H9 (cell line): Measurements from ENCODE around the gene MAP2. TPM values are rescaled to one million over a fixed set of nuclear protein-coding genes. Genes with fewer than 3 reads are reported as not detected.
A peak's percentile ranks its signal among the peaks of the same experiment; 100 is the strongest.

Experiments
- DNase-seq: peaks from one replicate; pipeline ENCODE4 v3.0.0-alpha.2; 2017
- H2AFZ ChIP-seq: one replicate; pipeline ENCODE4 v1.6.1; 2013; ENCODE audit warnings: mild to moderate bottlenecking, low read length, control low read depth, moderate library complexity
- H2AK5ac ChIP-seq: 2 replicates; pipeline ENCODE4 v1.6.1; 2013; ENCODE audit warnings: low read length, control low read depth, mixed read lengths; ENCODE audit not compliant: insufficient read length
- H2BK120ac ChIP-seq: one replicate; pipeline ENCODE4 v1.6.1; 2013; ENCODE audit warnings: low read depth, mild to moderate bottlenecking, low read length, control low read depth, inconsistent platforms; ENCODE audit not compliant: poor library complexity, severe bottlenecking
- H2BK12ac ChIP-seq: 2 replicates; pipeline ENCODE4 v1.6.1; 2013; ENCODE audit warnings: low read length, control low read depth, mixed read lengths, low read depth; ENCODE audit not compliant: insufficient read length
- H2BK15ac ChIP-seq: 2 replicates; pipeline ENCODE4 v1.6.1; 2013; ENCODE audit warnings: low read depth, low read length, control low read depth
- H2BK20ac ChIP-seq: one replicate; pipeline ENCODE4 v1.6.1; 2013; ENCODE audit warnings: low read depth, mild to moderate bottlenecking, low read length, control low read depth, inconsistent platforms; ENCODE audit not compliant: poor library complexity, severe bottlenecking
- H2BK5ac ChIP-seq: 2 replicates; pipeline ENCODE4 v1.6.1; 2013; ENCODE audit warnings: low read length, control low read depth, mixed read lengths; ENCODE audit not compliant: insufficient read length
- H3K14ac ChIP-seq: 2 replicates; pipeline ENCODE4 v1.6.1; 2013; ENCODE audit warnings: low read length, control low read depth; ENCODE audit not compliant: insufficient read depth
- H3K18ac ChIP-seq: 2 replicates; pipeline ENCODE4 v1.6.1; 2013; ENCODE audit warnings: low read depth, mild to moderate bottlenecking, mixed read lengths, low read length, control low read depth; ENCODE audit not compliant: insufficient read length
- H3K23ac ChIP-seq: 2 replicates; pipeline ENCODE4 v1.6.1; 2013; ENCODE audit warnings: low read length, control low read depth, mixed read lengths, low read depth; ENCODE audit not compliant: insufficient read length
- H3K23me2 ChIP-seq: 2 replicates; pipeline ENCODE4 v1.6.1; 2013; ENCODE audit warnings: low read depth, mild to moderate bottlenecking, mixed read lengths, low read length, control low read depth; ENCODE audit not compliant: insufficient read length, poor library complexity, severe bottlenecking
- H3K27ac ChIP-seq: 2 replicates; pipeline ENCODE4 v1.5.1; 2013; ENCODE audit warnings: low read length, control low read depth, mixed read lengths, low read depth; ENCODE audit not compliant: insufficient read length
- H3K27me3 ChIP-seq: 2 replicates; pipeline ENCODE4 v1.6.1; 2013; ENCODE audit warnings: low read length, control low read depth, inconsistent platforms; ENCODE audit not compliant: insufficient read depth
- H3K4ac ChIP-seq: 2 replicates; pipeline ENCODE4 v1.6.1; 2013; ENCODE audit warnings: low read depth, mild to moderate bottlenecking, control low read depth, inconsistent platforms, low read length, moderate library complexity
- H3K4me1 ChIP-seq: 2 replicates; pipeline ENCODE4 v1.6.1; 2013; ENCODE audit warnings: low read length, control low read depth, inconsistent platforms; ENCODE audit not compliant: insufficient read depth
- H3K4me2 ChIP-seq: 2 replicates; pipeline ENCODE4 v1.6.1; 2013; ENCODE audit warnings: low read length, control low read depth, mixed read lengths; ENCODE audit not compliant: insufficient read length, insufficient read depth
- H3K56ac ChIP-seq: 2 replicates; pipeline ENCODE4 v1.6.1; 2013; ENCODE audit warnings: low read depth, mild to moderate bottlenecking, mixed read lengths, low read length, control low read depth; ENCODE audit not compliant: insufficient read length
- H3K79me1 ChIP-seq: 2 replicates; pipeline ENCODE4 v1.6.1; 2013; ENCODE audit warnings: low read depth, mild to moderate bottlenecking, moderate library complexity, low read length, control low read depth, inconsistent platforms; ENCODE audit not compliant: insufficient read depth, poor library complexity, severe bottlenecking
- H3K79me2 ChIP-seq: 2 replicates; pipeline ENCODE4 v1.6.1; 2013; ENCODE audit warnings: low read length, control low read depth, inconsistent platforms; ENCODE audit not compliant: insufficient read depth
- H3K9ac ChIP-seq: 2 replicates; pipeline ENCODE4 v1.6.1; 2013; ENCODE audit warnings: low read length, control low read depth, mixed read lengths; ENCODE audit not compliant: insufficient read length; ENCODE audit errors: extremely low read depth
- H3K9me3 ChIP-seq: one replicate; pipeline ENCODE4 v1.6.1; 2013; ENCODE audit warnings: low read depth, low read length, inconsistent platforms; ENCODE audit not compliant: control insufficient read depth
- H3T11ph ChIP-seq: one replicate; pipeline ENCODE4 v1.6.1; 2013; ENCODE audit warnings: mild to moderate bottlenecking, low read length, control low read depth, inconsistent platforms
- H4K20me1 ChIP-seq: one replicate; pipeline ENCODE4 v1.6.1; 2013; ENCODE audit not compliant: control insufficient read depth, insufficient read length, insufficient read depth
- H4K5ac ChIP-seq: 2 replicates; pipeline ENCODE4 v1.6.1; 2013; ENCODE audit warnings: low read depth, mild to moderate bottlenecking, mixed read lengths, low read length, control low read depth; ENCODE audit not compliant: insufficient read length
- H4K8ac ChIP-seq: replicated peaks from 2 replicates; pipeline ENCODE4 v1.6.1; 2013; ENCODE audit warnings: low read length, control low read depth, mixed read lengths, low read depth; ENCODE audit not compliant: insufficient read length
- H4K91ac ChIP-seq: 2 replicates; pipeline ENCODE4 v1.6.1; 2013; ENCODE audit warnings: low read depth, mild to moderate bottlenecking, moderate library complexity, mixed read lengths, low read length, control low read depth; ENCODE audit not compliant: insufficient read length
- H3K27ac Mint-ChIP-seq, 3 experiments: 2 replicates in 2 of 3; 3 replicates in 1 of 3; pipeline ENCODE4 v1.8.0; 2020 to 2021; ENCODE audit warnings: mixed read lengths in 3 of 3, mild to moderate bottlenecking in 1 of 3, moderate library complexity in 1 of 3
- H3K27me3 Mint-ChIP-seq: 2 replicates; pipeline ENCODE4 v1.8.0; 2021; ENCODE audit warnings: low read depth, mild to moderate bottlenecking, moderate library complexity, mixed read lengths
- H3K36me3 Mint-ChIP-seq, 3 experiments: 2 replicates in 2 of 3; 3 replicates in 1 of 3; pipeline ENCODE4 v1.8.0; 2020 to 2021; ENCODE audit warnings: low read depth in 3 of 3, mixed read lengths in 3 of 3; ENCODE audit not compliant: insufficient read depth in 1 of 3
- H3K4me1 Mint-ChIP-seq, 2 experiments: 2 replicates each; pipeline ENCODE4 v1.8.0; 2020; ENCODE audit warnings: mixed read lengths in 2 of 2
- H3K4me3 Mint-ChIP-seq, 2 experiments: 2 replicates in 1 of 2; 3 replicates in 1 of 2; pipeline ENCODE4 v1.8.0; 2020 to 2021; ENCODE audit warnings: mild to moderate bottlenecking in 2 of 2, mixed read lengths in 2 of 2, moderate library complexity in 1 of 2
- H3K9me3 Mint-ChIP-seq, 2 experiments: 2 replicates in 1 of 2; 3 replicates in 1 of 2; pipeline ENCODE4 v1.8.0; 2020; ENCODE audit warnings: mild to moderate bottlenecking in 2 of 2, mixed read lengths in 2 of 2, moderate library complexity in 1 of 2
- WGBS: extraction: QIAGEN DNeasy Blood & Tissue Kit; methylation state at CpG from one replicate; pipeline ENCODE4 v1.1.7; 2013; ENCODE audit warnings: missing lambda C conversion rate, low lambda C conversion rate, mixed read lengths; ENCODE audit not compliant: insufficient read length; ENCODE audit errors: extremely low coverage; 5-methylcytosine and 5-hydroxymethylcytosine counted together
- total RNA-seq: library from RNA; stranded (reverse); gene quantifications from 2 replicates; pipeline ENCODE4 v1.2.1, GENCODE V29; 2021
- TF ChIP-seq, protein P1 (sequence below): fragments of 200-600 bp; sonication (generic); conservative IDR thresholded peaks from 3 replicates; pipeline ENCODE4 v1.8.0; 2021; ENCODE audit warnings: antibody characterized with exemption, mild to moderate bottlenecking

MAP2 gene
- total RNA-seq, 1 experiment from 2014 or later: 0.87 TPM

DNA sequence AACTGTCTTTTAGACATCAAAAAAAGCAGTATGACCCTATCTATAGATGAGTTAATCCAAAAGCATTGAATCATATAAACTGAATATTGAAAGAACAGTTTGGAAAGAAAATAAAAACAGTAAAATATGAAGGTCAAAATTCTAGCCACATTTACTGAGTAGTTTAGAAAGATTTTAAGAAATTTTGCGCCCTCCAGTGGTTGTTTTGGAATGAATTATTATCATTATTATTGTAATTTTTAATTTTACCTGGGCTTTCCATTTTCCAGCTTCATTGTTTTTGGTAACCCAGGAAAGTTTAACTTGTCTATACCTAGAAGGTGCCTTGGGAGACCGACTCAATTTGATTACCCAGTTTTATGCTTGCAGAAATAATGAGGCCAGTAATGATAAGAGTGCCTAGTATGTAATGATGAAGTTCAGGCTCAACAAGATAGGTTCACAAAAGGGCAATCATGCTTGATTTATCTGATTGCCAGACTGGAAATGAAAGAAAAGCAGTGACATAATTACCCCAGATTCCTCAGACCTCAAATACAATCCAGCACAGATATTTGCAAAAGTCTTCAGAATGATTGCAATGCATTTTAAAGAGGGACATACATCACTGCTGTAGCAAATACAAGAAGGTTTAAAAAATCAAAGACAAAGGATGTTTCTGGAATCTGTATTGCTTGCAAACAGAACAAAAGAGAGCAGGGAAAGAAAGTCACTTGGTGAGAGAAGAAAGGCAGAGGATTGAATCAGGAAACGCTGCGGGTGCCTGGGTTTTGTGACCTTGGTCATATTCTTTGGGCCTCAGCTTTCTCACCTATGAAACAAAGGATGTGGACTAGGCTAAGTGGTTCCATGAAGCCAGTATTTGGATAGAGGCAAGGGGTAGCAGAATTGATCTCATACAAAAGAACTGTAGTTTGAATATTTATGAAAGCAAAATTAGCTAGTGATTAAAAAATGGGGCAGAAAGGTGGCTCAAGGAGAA is 153.8 kb downstream of the MAP2 start:
- Histone ChIP-seq H3T11ph (peak overlapping the region; percentile 76), H2BK12ac (no peak overlapping the region), H4K8ac (no peak overlapping the region), H2AK5ac (no peak overlapping the region), H3K9ac (no peak overlapping the region), H3K4ac (no peak overlapping the region), H2BK120ac (peak overlapping the region; percentile 48), H3K18ac (no peak overlapping the region), H2BK15ac (no peak overlapping the region), H3K4me1 (no peaks in the 10 kb centered on the region; the same call in 1 of the 2 replicates), H3K79me1 (no peaks in the 10 kb centered on the region), H2BK20ac (no peak overlapping the region), H3K79me2 (no peaks in the 10 kb centered on the region), H3K9me3 (no peaks in the 10 kb centered on the region), H4K5ac (no peak overlapping the region), H3K23me2 (no peaks in the 10 kb centered on the region), H3K56ac (no peak overlapping the region), H3K23ac (no peak overlapping the region), H2AFZ (no peak overlapping the region), H4K91ac (no peak overlapping the region), H3K14ac (no peak overlapping the region), H4K20me1 (no peaks in the 10 kb centered on the region), H2BK5ac (no peak overlapping the region), H3K4me2 (no peak overlapping the region), H3K27me3 (no peaks in the 10 kb centered on the region), H3K27ac (no peak overlapping the region)
- Mint-ChIP-seq H3K4me3 (no peak overlapping the region), H3K4me1 (peaks cover 20 to 31% of the 10 kb centered on the region in 2 experiments), H3K9me3 (no peaks in the 10 kb centered on the region), H3K36me3 (no peaks in the 10 kb centered on the region), H3K27me3 (no peaks in the 10 kb centered on the region), H3K27ac (peak overlapping the region in 2 of 3 experiments; percentile 38 to 82; a peak in 6 of 7 replicates)
- no peak for DNase-seq
- WGBS: no CpG with 5 or more reads among the region's 4 CpGs
- TF ChIP-seq, protein P1, sequence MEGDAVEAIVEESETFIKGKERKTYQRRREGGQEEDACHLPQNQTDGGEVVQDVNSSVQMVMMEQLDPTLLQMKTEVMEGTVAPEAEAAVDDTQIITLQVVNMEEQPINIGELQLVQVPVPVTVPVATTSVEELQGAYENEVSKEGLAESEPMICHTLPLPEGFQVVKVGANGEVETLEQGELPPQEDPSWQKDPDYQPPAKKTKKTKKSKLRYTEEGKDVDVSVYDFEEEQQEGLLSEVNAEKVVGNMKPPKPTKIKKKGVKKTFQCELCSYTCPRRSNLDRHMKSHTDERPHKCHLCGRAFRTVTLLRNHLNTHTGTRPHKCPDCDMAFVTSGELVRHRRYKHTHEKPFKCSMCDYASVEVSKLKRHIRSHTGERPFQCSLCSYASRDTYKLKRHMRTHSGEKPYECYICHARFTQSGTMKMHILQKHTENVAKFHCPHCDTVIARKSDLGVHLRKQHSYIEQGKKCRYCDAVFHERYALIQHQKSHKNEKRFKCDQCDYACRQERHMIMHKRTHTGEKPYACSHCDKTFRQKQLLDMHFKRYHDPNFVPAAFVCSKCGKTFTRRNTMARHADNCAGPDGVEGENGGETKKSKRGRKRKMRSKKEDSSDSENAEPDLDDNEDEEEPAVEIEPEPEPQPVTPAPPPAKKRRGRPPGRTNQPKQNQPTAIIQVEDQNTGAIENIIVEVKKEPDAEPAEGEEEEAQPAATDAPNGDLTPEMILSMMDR: peak; percentile 65
